H1 (cell line): ENCODE measurements around the gene RNF166. TPM values are rescaled to one million over a fixed set of nuclear protein-coding genes. Genes with fewer than 3 reads are reported as not detected.

Source experiments
- microRNA-seq, 2 experiments: library from miRNA; unstranded; fragments of <30 nt; microRNA quantifications; one replicate each; pipeline versions ENCODE4 to v1.2.0, GENCODE V29; 2016 to 2020; ENCODE audit warnings: borderline microRNAs expressed in 2 of 2, borderline number of aligned reads in 2 of 2, borderline replicate concordance in 1 of 2
- polyA plus RNA-seq, 7 experiments: library from polyadenylated mRNA; depleted of rRNA in 3 of 7; stranded (reverse) in 5 of 7; unstranded in 2 of 7; fragments of >200 nt in 5 of 7; fragments of 200-250 nt in 2 of 7; gene quantifications; 1 replicate in 5 of 7; 2 replicates in 1 of 7; 4 replicates in 1 of 7; pipeline versions ENCODE4 v1.2.1 to v1.2.3, GENCODE V29; 2011 to 2013; ENCODE audit warnings: missing spikeins in 2 of 7, mixed read lengths in 2 of 7
- total RNA-seq: library from RNA; stranded (reverse); fragmentation: NEBNext Ultra II Directional; extraction: Animal tissue kit (Norgen Biotek cat#: 25700); gene quantifications from 2 replicates; pipeline ENCODE4 v1.2.1, GENCODE V29; 2021

Gene RNF166
- total and polyA plus RNA-seq, 2 of the 8 experiments (the other 6 are each of a cell fraction or from before 2014, with no cell fraction given), result 29.8 to 31.2 TPM

Small RNAs within 50 kb of the gene (microRNA-seq; reads per million reads assigned to microRNA genes)
- 0 to 0.20 reads per million in 2 experiments for gene MIR4722

Other genes starting within 250 kb of the RNF166 start
- 70.3 and 73.2 TPM in 2 replicates for gene ZC3H18, start 136.0 kb downstream of the RNF166 start, total RNA-seq
- gene ZC3H18, start 136.0 kb downstream of the RNF166 start, polyA plus RNA-seq (2011; rRNA removed), result 12.1 and 19.2 TPM in 2 replicates
- gene IL17C, start 67.8 kb downstream of the RNF166 start, total RNA-seq, result 1.1 and 1.4 TPM in 2 replicates
- gene IL17C, start 67.8 kb downstream of the RNF166 start, polyA plus RNA-seq (2011; rRNA removed), result 1.9 and 3.0 TPM in 2 replicates
- gene CYBA, start 55.4 kb downstream of the RNF166 start, total RNA-seq, result 136 and 161 TPM in 2 replicates
- gene CYBA, start 55.4 kb downstream of the RNF166 start, polyA plus RNA-seq (2011; rRNA removed), result 254 and 340 TPM in 2 replicates
- 77.3 and 80.6 TPM in 2 replicates for gene MVD, start 43.3 kb downstream of the RNF166 start, total RNA-seq
- gene MVD, start 43.3 kb downstream of the RNF166 start, polyA plus RNA-seq (2011; rRNA removed), result 47.2 and 72.1 TPM in 2 replicates
- 8.5 and 8.7 TPM in 2 replicates for gene SNAI3, start 19.9 kb downstream of the RNF166 start, total RNA-seq
- gene SNAI3, start 19.9 kb downstream of the RNF166 start, polyA plus RNA-seq (2011; rRNA removed), result 13.3 and 15.8 TPM in 2 replicates
- gene CTU2, start 95 bp upstream of the RNF166 start, total RNA-seq, result 42.9 and 49.7 TPM in 2 replicates
- gene CTU2, start 95 bp upstream of the RNF166 start, polyA plus RNA-seq (2011; rRNA removed), result 32.7 and 45.4 TPM in 2 replicates
- gene PIEZO1, start 78.8 kb upstream of the RNF166 start, total RNA-seq, result 63.6 and 67.5 TPM in 2 replicates
- 42.3 and 62.6 TPM in 2 replicates for gene PIEZO1, start 78.8 kb upstream of the RNF166 start, polyA plus RNA-seq (2011; rRNA removed)
- gene CDT1, start 97.4 kb upstream of the RNF166 start, total RNA-seq, result 95.4 and 96.5 TPM in 2 replicates
- 76.7 and 141 TPM in 2 replicates for gene CDT1, start 97.4 kb upstream of the RNF166 start, polyA plus RNA-seq (2011; rRNA removed)
- gene APRT, start 105.5 kb upstream of the RNF166 start, total RNA-seq, result 221 and 244 TPM in 2 replicates
- gene APRT, start 105.5 kb upstream of the RNF166 start, polyA plus RNA-seq (2011; rRNA removed), result 267 and 272 TPM in 2 replicates
- gene GALNS, start 150.5 kb upstream of the RNF166 start, total RNA-seq, result 17.8 and 22.4 TPM in 2 replicates
- 8.9 and 12.7 TPM in 2 replicates for gene GALNS, start 150.5 kb upstream of the RNF166 start, polyA plus RNA-seq (2011; rRNA removed)
- 94.0 and 98.7 TPM in 2 replicates for gene TRAPPC2L, start 150.7 kb upstream of the RNF166 start, total RNA-seq
- 113 and 133 TPM in 2 replicates for gene TRAPPC2L, start 150.7 kb upstream of the RNF166 start, polyA plus RNA-seq (2011; rRNA removed)
- gene PABPN1L, start 160.3 kb upstream of the RNF166 start, total RNA-seq, result not detected in 2 replicates
- gene PABPN1L, start 160.3 kb upstream of the RNF166 start, polyA plus RNA-seq (2011; rRNA removed), result not detected in 2 replicates